NCI-H2227 (cell line): ENCODE data around the gene ISM2.
"Not testable (repeated sequence)": the region's sequence is repeated elsewhere in the genome, so short reads cannot be mapped to it uniquely, and the experiment has no call there.

Experiments used
- DNase-seq: peaks from one replicate; lab custom pipeline; 2025; ENCODE audit not compliant: unreplicated experiment; lab: John Stamatoyannopoulos, UW

ISM2 gene

DNA sequence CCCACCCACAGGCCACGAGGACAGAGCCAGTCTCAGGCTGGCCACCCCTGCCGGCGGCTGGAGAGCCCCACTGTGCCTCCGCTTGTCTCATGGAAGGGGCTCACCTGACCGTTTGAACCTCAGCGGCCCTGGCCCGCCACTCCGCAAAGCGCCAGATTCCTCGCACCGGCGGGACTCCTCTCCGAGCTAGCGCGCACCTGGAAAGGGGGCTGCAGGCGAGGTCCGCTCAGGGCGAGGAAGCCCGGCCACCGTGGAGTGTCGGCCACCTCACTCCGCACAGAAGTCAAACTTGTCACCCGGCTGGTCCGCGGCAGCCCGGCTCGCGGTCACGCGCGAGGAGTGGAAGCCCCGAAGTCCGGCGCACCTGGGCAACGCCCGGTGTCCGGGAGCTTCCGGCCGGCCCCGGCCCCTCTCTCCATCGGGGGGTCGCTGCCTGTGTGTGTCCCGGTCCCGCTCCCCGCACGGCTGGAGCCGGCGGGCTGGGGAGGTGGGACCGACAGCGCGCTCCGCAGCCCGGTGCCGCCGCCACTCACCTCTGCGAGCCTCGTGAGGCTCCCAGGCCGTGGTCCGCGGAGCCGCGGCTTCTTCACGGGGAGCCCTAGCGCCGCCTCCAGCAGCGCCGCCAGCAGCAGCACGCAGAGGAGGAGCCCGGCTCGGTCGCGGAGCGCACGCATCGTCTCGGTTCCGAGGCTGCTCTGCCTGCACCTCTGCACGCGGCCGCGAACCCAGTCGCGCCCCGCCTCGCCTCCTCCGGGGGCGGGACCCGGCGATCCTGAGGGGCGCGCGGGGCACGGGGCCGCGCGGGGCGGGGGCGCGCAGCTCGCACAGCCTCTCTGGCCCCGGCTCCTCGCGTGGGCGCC lies at the start of gene ISM2:
TSS of gene ISM2 (minus strand) at position 697 of the 860 bp plus-strand sequence. CDS start at position 674, 23 bp downstream.
- peak; percentile 68 for DNase-seq

DNA sequence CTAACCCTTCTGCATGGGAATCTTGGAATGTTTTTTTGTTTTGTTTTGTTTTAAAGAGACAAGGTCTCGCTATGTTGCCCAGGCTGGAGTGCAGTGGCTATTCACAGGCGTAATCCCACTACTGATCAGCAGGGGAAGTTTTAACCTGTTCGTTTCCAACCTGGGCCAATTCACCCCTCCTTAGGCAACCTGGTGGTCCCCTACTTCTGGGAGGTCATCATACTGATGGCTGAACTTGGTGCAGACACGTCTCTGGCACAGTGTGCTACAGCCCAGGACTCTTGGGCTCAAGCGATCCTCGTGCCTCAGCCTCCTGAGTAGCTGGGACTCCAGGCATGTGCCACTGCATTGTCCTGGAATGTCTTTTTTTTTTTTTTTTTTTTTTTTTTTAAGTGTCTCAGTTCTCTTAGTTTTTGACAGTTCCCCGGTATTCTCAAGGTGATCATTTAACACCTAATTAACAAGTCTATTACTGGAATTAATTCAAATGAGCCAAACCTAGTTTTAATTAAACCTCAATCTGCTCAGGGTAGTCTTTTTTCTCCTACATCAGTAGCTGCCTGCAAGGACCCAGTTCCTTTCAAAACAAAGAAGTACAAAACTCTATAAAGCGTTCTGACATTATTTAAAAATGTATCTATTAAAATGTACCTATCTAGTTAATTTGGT lies 49.0 kb upstream of the ISM2 start:
- no peak for DNase-seq

- DNase-seq: not testable (repeated sequence)
Measured at GRCh38 chr14:77545171-77545570, 46.6 kb upstream of the ISM2 start.

GRCh38 chr14:77544571-77544970 lies 46.0 kb upstream of the ISM2 start:
- DNase-seq: no peak

- DNase-seq: no peak
Measured at GRCh38 chr14:77543637-77544334, 45.2 kb upstream of the ISM2 start.

DNA sequence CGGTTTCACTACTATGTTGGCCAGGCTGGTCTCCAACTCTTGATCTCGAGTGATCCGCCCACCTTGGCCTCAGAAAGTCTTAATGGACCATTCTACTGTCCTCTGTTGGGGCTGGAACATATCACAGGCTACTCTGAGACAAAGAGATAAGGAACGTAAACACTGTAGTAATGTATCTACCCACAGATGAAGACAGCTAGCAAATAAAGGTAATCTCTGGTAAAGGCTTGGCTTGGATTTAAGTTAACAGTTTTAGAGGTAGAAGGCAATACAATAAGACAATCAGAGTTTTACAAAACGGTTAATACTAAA lies 44.6 kb upstream of the ISM2 start:
- no peak for DNase-seq

DNA sequence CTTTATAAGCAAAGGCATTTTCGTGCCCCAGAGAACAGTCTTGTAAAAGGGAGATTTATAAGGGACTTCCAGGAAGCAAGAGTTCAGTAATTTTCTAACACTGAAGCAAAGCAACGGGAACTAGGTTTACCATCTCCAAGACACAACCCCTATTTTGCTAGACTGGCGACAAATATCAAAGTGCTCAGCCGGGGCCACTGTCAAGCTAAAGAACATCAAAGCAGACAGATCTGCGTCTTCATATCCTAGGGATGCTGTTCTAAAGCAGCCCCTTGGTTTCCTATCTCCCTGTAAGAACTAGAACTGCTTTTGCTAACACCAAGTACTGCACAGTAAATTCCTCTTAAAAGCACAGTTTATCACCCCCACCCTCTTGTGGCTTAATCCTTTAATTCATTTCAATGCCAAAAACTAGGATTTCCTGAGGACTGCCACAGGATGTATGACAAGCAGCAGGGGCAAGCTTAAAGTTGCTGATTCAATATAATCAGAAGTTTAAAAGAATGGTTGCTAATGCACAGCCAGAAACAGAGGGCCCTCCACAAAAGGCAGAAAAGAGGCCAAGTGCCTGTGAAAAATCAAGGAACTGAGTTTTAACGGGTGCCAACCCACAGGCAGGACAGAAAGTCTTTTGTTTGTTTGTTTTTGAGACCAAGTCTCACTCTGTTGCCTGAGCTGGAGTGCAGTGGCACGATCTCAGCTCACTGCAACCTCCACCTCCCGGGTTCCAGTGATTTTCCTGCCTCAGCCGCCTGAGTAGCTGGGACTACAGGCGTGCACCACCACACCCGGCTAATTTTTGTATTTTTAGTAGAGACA lies 44.0 kb upstream of the ISM2 start:
- DNase-seq: no peak

DNA sequence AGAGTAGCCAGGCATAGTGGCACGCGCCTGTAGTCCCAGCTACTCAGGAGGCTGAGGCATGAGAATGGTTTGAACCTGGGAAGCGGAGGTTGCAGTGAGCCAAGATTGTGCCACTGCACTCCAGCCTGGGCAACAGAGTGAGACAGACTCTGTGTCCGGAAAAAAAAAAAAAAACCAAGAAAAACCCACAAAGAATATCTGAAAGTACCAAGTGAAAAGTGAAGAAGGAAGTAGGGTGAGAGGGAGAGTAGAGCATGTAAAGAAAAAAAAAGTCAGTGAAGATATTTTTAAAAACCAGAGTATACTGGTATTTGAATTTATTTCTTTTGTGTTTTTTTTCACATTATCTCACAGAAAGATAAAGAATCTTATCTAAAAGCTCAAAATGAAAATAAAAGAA lies 43.3 kb upstream of the ISM2 start:
- DNase-seq: no peak

GRCh38 chr14:77536951-77537350 lies 38.3 kb upstream of the ISM2 start:
- DNase-seq: not testable (repeated sequence)

GRCh38 chr14:77531071-77531470 lies 32.5 kb upstream of the ISM2 start:
- DNase-seq: no peak

DNA sequence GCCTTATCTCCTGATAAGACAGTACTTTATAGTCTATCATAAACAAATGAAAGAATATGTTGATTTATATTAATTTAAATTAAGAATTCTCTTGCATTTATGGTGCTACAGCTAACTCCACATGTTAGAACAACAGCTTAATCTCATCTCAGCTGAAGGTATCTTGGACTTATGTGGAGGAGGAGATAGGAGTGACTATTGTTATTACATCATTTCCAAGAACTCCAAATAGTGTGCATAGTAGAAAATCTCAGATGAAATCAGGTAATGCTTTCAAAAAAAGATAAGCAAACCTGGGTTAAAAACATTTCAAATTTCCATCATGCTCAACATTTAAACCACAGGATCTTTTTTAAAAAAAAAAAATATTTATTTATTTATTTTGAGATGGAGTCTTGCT lies 31.3 kb upstream of the ISM2 start:
- DNase-seq: no peak

DNA sequence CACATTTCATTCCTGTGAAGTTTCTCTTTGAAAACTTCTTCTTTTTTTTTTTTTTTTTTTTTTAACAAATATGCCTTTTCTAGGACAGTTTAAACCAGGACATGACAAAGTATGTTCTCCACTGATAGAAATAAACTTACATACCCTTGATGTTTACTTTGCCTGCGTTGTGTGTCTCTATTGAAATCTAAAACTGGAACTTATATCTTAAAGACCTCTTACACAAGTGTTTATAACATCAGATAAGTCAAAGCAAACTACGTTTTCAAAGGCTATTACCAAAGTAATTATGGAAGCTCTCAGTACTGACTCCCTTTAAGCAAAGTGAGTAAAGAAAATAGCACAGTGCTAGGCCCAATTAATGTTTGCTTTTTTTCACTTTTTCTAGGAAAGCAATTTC lies 30.6 kb upstream of the ISM2 start:
- no peak for DNase-seq

GRCh38 chr14:77528701-77529100 lies 30.1 kb upstream of the ISM2 start:
- DNase-seq: not testable (repeated sequence)

- no peak for DNase-seq
Measured at GRCh38 chr14:77526266-77526665, 27.6 kb upstream of the ISM2 start.

GRCh38 chr14:77524536-77524935 lies 25.9 kb upstream of the ISM2 start:
- DNase-seq: no peak

- DNase-seq: no peak
Measured at GRCh38 chr14:77523109-77523508, 24.5 kb upstream of the ISM2 start.

DNA sequence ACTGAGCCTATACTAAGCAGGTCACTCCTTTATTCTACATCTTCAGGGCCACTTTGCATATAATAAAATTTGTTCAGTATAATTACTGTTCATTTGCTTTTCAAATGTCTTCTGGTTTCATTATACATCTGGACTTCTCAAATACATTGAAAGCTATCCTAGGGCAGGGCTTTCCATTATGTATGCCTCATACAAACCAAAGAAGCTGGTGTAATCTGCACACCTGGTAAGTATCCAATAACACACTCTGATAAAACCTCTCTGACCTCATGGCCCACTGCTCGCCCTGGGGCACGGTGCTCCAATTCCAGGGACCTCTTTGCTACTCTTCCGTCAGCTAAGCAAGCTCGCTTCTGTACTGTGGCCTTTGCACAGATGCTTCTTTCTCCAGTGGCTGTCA lies 21.9 kb upstream of the ISM2 start:
- DNase-seq: no peak

GRCh38 chr14:77516126-77516525 lies 17.5 kb upstream of the ISM2 start:
- no peak for DNase-seq

GRCh38 chr14:77511486-77512162 lies 13.0 kb upstream of the ISM2 start:
- no peak for DNase-seq

DNA sequence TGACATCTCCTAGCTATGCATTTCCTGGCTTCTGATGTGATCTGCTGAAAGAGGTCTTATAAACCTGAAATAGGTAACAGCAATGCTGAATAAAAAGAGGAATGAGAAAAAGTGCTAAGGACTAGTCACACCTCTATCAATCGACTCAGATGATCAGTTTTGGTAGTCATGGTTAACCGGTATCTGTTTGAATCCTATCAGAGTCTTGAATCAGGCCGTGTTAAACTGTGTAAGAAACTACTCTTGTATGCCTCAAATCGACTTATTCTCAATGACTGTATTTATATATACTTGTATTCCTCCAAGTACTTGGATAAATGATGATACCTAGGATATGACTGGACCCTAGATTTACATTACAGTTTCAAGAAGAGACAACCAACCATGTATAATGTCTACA lies 10.8 kb upstream of the ISM2 start:
- DNase-seq: no peak

DNA sequence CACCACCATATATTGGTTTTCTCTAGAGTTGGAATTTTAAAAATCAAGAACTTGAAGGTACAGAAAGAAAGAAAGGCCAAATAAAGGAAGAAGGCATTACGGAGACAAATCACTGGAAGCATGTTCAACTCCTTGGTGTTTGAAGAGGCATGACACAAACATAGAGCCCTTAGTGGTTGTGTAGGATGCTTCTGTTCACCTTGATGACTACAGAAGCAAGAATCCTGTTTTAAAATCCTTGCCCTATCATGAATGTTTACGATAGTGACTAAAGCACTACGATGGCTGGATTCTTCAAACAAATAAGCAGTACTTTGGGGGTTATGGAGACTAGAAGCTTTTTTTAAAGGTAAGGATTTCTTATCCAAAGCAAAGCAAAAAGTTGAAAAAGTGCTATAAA lies 10.3 kb upstream of the ISM2 start:
- DNase-seq: no peak
